NCI-H748 (cell line): ENCODE data around the gene OR2A42.
"Not testable (repeated sequence)": the region's sequence is repeated elsewhere in the genome, so short reads cannot be mapped to it uniquely, and the experiment has no call there.

ENCODE experiments used
- DNase-seq: peaks from one replicate; lab custom pipeline; 2025; ENCODE audit not compliant: unreplicated experiment; lab: John Stamatoyannopoulos, UW

The OR2A42 gene, protein sequence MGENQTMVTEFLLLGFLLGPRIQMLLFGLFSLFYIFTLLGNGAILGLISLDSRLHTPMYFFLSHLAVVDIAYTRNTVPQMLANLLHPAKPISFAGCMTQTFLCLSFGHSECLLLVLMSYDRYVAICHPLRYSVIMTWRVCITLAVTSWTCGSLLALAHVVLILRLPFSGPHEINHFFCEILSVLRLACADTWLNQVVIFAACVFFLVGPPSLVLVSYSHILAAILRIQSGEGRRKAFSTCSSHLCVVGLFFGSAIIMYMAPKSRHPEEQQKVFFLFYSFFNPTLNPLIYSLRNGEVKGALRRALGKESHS

DNA sequence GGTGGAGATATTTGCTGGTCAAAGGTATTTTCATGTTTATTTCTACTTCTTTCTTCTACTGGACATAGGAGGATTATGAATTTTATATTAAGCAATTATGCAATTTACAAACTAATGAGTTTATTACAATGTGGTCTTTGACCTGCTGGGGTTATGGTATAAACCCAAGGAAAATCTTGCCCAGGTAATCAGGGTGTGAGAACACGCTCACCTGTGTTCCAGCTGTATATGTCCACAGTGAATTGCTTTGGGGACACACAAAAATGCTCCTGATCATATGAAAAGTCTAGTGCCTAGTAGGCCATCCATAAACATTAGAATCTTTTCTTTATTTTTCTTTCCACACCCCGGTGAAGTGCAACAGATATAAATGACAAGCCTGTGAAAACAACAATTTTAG lies at the start of gene OR2A42:
Gene OR2A42 (minus strand): TSS at position 241 of the 400 bp plus-strand sequence. CDS start 6,762 bp downstream, outside the sequence.
- not testable (repeated sequence) for DNase-seq

DNA sequence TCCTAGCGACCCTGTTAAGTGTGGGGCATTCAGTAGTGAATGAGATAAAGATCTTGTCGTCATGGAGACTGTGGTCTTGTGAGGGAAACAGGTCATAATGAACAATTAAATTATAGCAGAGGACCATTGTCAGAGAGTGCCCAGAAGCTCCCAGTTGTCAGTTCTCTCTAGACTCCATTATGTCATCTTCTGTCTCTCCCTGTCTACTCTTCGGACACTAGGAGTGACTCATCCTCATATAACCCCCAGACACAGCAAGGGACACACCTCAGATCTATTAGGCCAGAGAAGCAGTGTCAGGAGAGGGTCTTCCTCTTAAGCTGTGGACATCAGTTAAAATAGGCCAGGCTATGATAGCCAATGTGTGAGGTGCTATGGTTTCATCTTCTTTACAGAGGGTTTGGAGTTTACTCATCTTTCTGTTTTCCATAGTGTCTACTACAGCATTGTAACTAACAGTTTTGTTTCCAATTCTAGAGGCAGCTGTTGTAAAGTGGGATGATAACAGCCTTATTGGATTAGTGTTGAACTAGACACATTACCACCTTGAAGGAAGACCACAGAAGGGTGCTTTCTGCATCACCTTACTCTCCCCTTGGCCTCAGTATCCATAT lies 47.9 kb upstream of the OR2A42 start:
- DNase-seq = not testable (repeated sequence)

DNA sequence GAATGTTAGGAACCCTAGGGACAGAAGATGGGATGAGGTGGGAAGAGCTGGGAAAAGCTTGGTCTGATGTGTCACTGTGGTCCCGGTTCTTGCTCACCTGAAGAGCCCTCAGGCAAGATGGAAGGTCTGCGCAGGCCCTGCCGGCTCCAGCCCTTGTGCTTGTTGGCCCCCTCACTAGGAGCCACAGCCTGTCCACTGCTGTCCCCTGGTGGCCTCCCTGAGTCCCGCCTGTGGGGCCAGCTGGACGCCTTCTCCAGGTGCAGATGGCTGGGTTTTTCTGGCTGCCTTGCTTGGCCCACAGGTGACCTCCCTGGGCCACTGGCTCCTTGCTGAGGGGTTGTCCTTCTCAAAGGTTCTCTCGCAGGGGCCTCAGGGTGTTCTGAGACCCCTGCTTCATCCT lies 44.3 kb upstream of the OR2A42 start:
- not testable (repeated sequence) for DNase-seq

DNA sequence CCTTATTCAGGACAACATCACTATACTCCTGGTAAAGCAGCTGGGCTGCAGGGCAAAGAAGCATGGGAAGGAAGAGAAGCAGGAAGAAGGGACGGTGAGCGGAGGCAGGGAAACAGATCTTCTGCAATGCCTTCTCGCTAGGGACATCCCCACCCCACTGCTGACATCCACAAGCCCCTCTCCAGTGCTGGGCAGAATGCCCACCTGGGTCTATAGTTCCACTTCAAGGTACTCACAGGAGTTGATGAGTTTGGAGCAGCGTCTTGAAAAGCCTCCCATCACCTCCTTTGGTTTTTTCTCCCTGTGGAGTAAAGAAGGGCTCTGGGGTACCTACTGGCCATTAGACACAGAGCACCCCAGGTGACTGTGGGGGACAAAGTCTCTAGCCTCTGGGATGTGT lies 43.1 kb upstream of the OR2A42 start:
- not testable (repeated sequence) for DNase-seq

DNA sequence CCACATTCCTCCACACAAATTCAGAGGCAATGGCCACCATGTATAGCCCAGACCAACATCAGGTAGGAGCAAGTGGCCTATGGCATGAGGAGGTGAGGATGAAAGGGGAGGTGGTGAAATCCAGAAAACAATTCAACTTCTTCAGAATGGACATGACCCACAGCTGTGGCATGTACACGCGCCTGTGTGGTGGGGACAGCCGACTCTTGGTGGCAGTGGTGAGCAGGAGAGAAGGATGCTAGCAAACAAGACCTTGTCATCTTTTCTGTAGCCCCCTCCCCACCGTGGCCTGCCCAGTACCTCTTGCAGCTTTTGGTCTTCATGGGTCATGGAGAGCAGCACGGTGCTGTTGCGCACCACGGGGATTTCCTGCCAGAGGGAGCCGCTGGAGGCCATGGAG lies 42.6 kb upstream of the OR2A42 start:
- DNase-seq = not testable (repeated sequence)

DNA sequence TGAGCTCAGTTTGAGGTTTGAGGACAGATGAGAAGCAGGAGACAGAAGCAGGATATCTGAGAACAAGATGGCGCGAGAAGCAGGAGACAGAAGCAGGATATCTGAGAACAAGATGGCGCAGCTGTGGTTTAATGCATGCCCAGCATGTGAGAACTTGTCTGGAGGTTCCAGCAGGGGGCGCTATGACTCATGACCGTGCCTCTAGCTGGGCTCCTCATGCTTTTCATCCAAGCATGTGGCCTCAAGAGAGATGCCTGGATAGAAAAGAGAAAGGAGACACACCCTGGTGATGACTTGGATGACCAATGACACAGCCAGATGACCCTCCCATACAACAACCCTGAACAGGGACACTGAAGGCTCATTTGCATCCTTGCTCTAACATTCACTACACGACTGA lies 40.6 kb upstream of the OR2A42 start:
- DNase-seq = not testable (repeated sequence)

DNA sequence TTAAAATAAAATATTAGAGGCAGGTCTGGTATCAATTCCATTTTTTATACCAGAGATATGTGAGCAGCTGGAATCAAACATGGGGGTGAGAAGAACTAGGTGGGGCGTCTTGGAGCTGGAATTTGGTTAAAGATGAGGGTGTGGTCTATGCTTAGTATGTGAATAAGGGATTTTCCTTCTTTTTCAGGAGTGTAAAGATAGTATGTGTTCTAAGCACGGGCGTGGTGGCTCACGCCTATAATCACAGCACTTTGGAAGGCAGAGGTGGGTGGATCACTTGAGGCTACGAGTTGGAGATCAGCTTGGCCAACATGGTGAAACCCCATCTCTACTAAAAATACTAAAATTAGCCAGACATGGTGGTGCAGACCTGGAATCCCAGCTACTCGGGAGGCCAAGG lies 35.9 kb upstream of the OR2A42 start:
- not testable (repeated sequence) for DNase-seq

DNA sequence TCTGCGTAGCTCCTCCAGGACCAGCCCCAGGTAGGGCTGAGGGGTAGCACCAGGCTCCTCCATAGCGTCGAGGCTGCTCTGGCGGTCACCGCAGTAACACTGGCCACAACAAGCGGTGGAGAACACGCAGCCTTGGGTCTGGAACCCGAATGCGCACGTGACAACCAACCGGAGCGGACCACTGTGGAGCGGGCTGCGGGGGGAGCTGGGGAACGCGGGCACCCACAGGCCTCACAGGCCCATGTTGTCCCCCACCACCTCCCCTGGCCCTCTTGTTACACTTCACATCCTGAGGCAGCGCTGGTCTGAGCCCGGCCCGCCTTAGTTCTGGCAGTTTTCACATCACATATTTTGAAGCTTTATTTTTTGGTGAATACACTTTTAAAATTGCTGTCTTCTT lies 29.8 kb upstream of the OR2A42 start, which contains the start of gene CTAGE8:
Gene CTAGE8 (minus strand): TSS at position 101 of the 400 bp plus-strand sequence. CDS start 38 bp downstream, at position 63.
- DNase-seq = not testable (repeated sequence)

DNA sequence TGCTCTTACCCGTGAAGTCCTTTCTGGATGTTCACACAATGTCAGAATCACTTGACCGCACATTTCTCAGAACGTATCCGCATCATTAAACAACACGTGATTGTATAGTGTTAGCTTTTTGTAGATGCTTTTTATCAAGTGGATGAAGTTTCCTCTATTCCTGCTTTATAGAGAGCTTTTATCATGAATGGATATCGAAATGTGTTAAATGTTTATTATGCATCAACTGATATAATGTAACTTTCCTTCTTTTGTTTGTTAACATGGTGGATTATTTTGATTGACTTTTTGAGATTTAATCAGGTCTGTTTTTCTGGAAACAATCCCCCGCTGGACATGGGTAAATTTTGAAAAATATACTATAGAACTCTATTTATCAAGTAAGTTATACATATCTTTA lies 25.3 kb upstream of the OR2A42 start, which contains the start of gene OR2A7:
Gene OR2A7 (minus strand): TSS at position 101 of the 400 bp plus-strand sequence. CDS start 5,164 bp downstream, outside the sequence.
- not testable (repeated sequence) for DNase-seq

DNA sequence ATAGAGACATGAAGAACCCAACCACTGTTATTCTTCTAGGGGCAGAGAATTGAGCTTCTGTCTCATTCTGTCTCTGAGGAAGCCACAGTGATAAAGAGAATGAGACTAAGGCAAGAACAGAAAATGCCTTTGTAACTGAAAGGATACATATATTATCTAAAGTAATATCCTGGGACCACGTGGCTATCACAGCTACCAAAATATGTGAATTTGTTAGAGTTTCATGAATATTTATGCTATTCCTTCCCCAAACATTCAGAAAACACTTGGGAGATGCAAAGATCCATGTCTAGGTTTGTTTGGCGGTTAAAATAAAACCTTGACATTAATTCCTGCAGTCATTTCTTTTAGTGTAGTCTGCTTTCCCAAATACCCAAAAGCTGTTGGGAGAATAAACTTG lies 22.7 kb upstream of the OR2A42 start:
- DNase-seq = not testable (repeated sequence)

DNA sequence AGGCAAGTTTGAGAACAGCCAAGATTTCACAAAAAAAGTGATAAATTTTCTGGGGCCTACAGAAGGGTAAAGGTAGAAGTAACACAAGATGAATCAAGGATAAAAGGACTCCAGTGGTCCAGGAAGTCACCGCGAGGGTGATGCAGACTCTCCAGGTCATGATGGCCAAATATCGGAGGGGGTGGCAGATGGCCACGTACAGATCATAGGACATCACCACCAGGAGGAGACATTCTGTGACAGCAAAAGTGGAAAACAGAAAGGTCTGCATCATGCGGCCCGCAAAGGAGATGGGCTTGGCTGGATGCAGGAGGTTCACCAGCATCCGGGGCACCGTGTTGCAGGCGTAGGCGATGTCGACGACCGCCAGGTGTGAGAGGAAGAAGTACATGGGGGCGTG lies 19.7 kb upstream of the OR2A42 start:
- DNase-seq = not testable (repeated sequence)

DNA sequence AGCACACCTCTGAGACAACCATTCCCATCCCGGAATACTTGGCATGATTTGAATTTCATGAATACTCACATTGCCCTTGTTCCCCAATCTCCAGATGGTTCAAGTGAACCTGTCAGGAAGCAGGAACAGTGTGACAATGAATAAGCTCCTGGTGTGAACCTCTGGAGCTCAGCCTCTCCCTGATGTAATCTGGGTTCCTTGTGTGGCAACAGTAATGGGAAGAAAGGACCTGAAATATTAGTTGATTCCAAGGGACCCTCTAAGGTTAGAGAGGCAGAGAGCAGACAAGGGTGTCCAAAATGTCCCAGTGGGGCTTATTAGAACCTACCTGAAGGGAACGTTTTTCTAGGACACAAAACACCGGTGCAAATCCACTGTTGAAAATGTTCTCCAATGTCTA lies 16.7 kb upstream of the OR2A42 start:
- no peak for DNase-seq

DNA sequence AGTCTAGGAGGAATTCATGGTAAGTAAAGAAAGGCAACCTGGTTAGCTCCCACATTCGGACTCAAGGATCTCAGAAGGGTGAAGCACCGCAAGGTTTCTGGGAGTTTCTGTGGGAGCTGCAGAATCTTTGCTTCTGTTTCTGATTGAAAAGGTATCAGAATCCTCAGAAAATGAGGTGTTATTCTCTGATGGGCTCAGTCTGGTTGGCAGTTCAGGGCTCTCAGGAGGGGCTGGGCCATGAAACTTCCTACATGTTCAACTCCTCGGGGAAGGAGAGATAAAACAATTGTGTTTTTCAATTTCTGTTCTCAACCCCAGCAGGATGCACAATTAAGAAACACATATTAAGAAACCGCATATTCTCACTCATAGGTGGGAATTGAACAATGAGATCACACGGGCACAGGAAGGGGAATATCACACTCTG lies 16.1 kb upstream of the OR2A42 start:
- no peak for DNase-seq

DNA sequence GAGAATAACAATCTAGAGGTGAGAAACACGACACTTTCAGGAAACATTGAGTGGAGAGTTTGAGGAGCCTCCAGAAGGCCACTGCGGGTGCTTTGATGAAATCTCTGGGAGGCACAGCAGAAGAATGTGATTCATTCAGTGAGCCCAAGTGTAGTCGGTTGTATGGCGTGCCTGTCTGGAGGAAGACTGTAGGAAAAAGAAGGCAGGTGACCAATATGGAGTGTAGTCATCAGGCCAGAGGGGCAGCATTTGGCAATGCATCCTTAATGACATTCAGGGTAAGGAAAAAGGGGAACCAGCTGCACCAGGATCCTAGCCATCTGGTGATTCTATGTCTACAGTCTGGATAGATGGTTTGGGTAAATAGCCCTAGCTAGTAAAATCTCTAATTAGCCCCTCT lies 12.9 kb upstream of the OR2A42 start:
- not testable (repeated sequence) for DNase-seq

DNA sequence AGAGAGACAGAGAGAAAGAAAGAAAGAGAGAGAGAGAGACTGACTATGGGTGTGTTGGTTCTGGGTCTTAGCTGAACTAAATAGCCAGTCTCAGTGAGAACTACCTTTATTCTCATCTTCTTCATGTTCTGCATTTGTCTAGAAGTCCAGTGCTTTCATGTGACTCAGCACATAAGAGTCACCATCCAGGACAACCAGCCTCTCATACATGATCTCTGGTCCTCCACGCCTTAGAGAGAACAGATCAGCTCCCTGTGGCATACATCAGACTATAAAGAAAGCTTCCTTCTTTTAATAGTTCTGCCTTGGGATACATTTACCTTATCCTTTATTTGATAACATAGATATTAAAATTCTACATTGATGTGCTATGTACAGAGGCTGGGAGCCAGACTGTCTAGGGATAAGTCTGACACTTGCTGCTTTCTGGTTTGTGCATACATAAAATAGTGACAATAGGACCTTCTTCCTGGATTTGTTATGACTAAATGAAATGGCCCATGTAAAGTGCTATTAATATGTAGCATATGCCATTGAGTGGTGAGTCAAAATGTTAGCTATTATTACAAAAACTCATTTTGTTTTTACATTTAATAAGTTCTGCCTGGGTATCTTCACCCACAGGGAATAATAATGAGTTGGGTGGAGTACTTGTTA lies 8.4 kb upstream of the OR2A42 start:
- not testable (repeated sequence) for DNase-seq

DNA sequence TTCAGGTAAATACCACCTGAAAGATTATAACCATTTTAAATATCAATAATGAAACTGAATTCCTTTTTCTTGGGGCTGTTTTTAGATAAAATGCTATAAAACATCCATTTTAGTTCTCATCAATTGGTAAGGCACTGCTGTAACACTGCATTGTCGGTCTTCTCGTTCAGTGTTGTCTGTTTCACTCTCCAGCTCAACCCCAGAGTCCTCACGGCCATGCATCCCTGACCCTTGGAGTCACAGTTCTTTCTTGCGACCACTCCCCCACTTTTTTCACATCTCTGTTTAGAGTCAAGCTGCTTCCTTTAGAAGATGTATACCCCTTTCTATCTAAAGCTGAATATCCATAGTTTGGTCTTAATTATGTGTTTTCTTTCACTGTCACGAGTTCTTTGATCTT lies 7.6 kb upstream of the OR2A42 start:
- DNase-seq = not testable (repeated sequence)

DNA sequence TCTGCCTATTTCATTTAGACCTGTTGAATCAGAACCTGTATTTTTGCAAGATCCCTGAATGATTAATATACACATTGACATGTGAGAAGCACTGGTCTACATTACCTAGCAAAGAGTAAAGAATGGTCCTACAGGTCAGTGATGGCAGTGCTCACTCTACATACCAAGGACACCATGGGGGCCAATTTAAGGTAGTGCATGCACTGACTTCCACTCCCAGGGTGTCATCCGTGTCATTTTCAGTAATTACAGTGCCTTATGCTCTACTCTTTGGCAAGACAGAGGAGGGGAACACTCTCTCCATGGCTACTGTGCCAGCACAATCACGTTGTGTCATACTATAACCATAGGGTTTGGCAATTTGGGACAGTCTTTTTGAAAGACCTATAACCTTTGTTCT lies 6.0 kb upstream of the OR2A42 start:
- DNase-seq = not testable (repeated sequence)

DNA sequence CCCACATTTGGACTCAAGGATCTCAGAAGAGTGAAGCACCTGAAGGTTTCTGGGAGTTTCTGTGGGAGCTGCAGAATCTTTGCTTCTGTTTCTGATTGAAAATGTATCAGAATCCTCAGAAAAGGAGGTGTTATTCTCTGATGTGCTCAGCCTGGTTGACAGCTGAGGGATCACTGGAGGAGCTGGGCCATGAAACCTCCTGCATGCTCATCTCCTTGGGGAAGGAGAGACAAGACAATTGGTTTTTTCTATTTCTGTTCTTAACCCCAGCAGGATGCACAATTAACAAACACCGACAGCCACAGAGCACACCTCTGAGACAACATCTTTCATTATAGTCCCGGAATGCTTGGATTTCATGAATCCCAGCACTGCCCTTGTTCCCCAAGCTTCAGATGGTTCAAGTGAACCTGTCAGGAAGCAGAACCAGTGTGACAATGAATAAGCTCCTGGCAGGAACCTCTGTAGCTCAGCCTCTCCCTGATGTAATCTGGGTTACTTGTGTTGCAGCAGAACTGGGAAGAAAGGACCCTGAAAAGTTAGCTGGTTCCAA lies 799 bp downstream of the OR2A42 start:
- DNase-seq = not testable (repeated sequence)

DNA sequence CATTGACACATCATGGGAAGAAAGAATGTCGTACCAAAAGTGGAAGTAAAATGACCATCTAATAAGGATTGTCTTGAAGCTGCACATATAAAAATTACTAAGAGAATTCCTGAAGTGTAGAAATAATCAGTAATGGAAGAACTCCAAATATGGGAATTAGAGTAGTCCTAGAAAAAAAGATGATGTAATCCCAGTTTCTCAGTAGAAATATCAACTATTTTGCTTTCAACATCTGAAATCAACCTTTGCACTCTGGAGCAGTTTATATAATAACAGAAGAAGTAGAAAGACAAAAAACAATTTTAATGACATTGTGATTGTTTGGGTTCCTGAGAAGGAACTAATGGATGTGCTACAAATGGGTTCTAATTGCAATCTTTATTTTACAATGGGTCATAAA lies 6.4 kb downstream of the OR2A42 start:
- not testable (repeated sequence) for DNase-seq

DNA sequence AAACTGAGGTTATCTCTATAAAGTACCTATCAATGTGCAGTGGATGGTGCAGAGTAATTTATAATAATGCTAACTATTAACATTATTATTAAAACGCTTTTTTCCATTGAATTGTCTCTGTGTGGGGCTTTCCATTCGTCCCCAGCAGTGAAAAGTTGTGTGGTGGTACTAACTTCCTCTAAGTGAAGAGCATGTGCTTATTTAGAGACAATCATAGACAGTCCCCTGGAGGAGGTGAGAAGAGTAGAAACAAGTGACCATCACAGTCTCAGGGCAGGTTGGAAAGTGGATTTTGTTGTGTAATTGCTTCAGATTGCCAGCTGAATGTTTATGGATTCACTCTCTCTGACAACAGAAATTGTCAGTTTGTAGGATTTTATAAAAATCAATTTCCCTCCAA lies 8.4 kb downstream of the OR2A42 start:
- DNase-seq = not testable (repeated sequence)

DNA sequence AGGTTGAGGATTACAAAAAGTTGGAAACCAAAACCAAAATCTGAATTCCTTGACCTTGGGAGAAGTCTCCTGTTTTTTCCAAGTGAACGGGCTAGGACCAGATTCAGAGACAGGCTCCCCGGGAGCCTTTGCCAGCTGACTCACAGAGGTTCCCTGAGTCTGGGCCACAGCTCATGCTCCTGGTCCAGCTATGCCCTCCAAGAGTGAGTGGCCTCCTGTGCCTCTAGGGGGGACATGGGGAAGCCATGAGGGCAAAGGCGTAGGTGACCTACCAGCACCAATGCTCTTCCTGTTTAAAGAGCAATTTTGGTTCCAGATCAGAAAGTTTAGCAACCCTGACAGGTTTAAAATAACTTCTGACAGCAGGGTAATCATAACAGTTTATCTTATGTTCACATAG lies 10.6 kb downstream of the OR2A42 start:
- not testable (repeated sequence) for DNase-seq
